HG03575 (cell line): ENCODE data around the gene APOB.

ENCODE experiments used
- ATAC-seq: cut with Tn5 transposase; IDR thresholded peaks from one replicate; pipeline ENCODE4 v1.9.1; 2021; ENCODE audit not compliant: unreplicated experiment, insufficient number of reproducible peaks, low FRiP score; ENCODE audit errors: extremely low read depth

APOB gene

GRCh38 chr2:21007129-21008013 is 36.5 kb downstream of the APOB start:
- no peak for ATAC-seq

DNA sequence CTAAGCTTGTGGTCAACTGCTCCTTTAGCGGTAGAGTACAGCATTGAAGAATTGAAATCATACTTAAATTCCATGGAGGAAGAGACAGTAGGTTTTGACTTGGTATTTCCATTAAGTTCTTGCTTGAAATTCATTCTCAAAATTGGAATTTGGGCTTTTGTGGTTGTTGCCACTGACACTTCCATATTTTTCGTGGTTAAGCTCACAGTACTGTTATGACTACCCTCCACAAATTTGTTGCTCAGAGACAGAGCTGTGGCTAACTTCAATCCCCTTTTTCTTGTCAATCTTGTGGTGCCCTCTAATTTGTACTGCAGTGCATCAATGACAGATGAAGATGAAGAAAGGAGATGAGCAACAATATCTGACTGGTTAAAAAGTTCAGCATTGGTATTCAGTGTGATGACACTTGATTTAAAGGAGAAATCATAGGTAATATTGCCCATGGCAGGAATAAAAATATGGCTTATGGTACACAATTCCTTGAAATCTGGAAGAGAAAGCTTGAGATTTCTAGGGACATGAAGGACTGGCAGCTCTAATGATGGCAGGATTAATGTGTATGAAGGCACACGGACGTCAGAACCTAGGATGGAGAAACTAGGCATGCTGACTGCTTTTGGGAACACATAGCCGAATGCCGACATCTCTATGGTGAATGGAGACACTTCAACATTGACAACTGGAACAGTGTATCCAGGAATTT is 37.3 kb downstream of the APOB start:
- no peak for ATAC-seq

- ATAC-seq, result no peak
Measured at GRCh38 chr2:21005700-21006422, 38.0 kb downstream of the APOB start.

- no peak for ATAC-seq
Measured at GRCh38 chr2:21005111-21005699, 38.7 kb downstream of the APOB start.

- ATAC-seq, result no peak
Measured at GRCh38 chr2:21004181-21004572, 39.7 kb downstream of the APOB start.

DNA sequence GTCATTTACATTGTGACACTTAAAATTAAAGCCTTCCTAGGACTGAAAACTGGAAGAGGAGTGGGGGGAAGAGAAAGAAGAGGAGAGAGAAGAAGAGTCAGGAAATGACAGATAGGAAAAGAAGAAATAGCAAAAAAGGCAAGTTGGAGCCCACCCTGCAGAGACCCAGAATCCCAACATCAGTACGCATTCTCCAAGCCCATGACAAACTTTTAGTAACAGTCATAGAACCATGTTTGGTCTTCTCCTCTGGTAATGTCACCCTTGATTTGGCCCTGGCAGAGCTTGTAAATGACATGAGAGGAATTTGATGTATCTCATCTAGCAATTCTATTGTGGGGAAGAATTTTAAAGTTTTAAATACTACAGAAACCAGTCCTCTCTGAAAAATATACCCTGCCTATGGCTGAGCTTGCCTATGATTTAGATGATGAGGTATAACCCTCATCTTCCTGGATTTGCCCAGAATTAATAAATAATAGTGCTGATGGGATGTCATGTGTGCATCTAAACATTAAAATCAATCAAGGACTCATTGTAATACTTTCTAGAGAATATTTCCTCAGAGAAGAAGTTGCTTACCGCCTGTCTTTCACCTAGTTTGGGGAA is 40.2 kb downstream of the APOB start:
- no peak for ATAC-seq

DNA sequence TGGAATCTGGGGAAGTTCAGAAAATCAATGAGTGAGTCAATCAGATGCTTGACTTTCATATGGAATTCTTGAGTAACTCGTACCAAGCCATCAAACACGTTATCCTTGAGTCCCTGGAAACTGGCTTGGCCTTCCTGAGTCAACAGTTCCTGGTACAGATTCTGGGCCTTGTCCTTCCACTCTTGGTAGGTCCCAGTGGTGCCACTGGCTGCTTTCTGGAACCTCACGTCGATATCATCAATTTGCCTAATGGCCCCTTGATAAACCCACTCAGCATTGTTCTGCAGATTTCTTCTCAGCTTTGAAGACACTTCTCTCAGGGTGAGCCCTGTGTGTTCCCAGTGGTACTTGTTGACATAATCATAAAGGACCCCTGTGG is 41.1 kb downstream of the APOB start:
- no peak for ATAC-seq

DNA sequence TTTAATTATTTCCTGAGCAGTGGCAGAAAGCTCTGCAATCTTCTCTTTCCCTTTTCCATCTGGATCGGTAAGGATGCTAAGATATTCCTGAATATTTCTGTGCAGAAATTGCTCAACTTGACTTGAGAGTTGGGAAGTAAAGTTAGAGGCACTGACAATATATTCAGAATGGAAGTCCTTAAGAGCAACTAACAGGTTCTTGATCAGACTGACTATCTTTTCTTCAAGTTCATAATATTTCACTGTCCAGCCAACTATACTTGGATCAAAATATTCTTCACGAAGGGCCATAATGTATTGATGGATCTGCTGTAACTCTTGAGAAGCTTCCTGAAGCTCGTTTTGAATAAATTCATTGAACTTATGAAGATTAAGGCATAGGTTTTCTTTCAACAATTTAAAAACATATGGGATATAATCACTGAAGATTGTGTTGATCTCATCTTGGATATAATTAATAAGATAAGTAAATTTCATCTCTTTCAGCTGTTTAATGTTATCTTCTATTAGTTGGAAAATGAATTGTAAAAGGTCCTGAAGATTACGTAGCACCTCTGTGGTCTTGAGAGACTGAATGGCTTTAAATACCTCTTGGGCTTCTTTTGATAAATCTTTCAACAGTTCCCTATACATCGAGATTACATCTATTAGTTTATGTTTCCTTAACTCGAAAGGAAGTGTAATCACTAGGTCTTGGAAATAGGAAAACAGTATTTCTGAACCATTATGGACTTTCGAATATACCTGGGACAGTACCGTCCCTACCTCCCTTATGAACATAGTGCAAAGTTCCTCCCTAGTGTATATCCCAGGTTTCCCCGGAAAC is 41.7 kb downstream of the APOB start:
- ATAC-seq, result no peak

GRCh38 chr2:21001225-21001946 is 42.5 kb downstream of the APOB start:
- ATAC-seq, result no peak

GRCh38 chr2:20999906-21000645 is 43.8 kb downstream of the APOB start:
- ATAC-seq, result no peak

- ATAC-seq, result no peak
Measured at GRCh38 chr2:20998972-20999905, 44.6 kb downstream of the APOB start.

DNA sequence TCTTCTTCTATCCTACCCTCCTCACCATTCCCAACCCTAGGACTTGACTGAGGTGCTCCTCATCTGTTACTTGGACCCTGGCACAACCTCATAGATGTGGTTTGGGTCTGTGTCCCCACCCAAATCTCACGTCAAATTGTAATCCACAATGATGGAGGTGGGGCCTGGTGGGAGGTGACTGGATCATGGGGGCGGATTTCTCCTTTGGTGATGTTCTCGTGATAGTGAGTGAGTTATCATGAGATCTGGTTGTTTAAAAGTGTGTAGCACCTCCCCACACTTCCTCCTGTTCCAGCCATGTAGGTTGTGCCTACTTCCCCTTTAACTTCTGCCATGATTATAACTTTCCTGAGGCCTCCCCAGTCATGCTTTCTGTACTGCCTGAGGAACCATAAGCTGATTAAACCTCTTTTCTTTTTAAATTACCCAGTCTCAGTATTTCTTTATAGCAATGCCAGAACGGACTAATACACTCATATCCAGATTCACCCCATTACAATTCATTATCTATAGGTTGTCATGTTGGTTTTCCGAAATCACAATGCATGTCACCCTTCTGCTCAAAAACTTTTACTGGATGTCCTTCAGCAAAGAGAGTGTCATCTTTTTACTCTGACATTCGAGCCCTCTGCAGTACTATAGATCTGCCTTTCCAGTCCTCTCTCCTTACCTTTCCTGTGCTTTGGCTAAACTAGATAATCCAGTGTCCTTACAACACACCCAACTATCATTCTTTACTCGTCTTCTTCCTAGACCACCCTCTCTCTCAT is 45.7 kb downstream of the APOB start:
- ATAC-seq, result no peak

- no peak for ATAC-seq
Measured at GRCh38 chr2:20994130-20994529, 49.7 kb downstream of the APOB start.

GRCh38 chr2:20992201-20992711 is 51.6 kb downstream of the APOB start:
- no peak for ATAC-seq
